Activated naive CD4-positive, alpha-beta T cell treated with anti-CD3 and anti-CD28 coated beads, Interleukin-2, amount 50 U/mL, for 24 hours (primary cell): ENCODE data around the gene ANKRD65.
A peak's percentile ranks its signal among the peaks of the same experiment; 100 is the strongest.
"Not testable (repeated sequence)": the region's sequence is repeated elsewhere in the genome, so short reads cannot be mapped to it uniquely, and the experiment has no call there.

Source experiments
- H3K27ac Mint-ChIP-seq: one replicate; pipeline ENCODE4 v1.8.0; 2021; ENCODE audit warnings: mild to moderate bottlenecking, mixed read lengths
- H3K27me3 Mint-ChIP-seq: one replicate; pipeline ENCODE4 v1.8.0; 2021; ENCODE audit warnings: mixed read lengths
- H3K36me3 Mint-ChIP-seq: one replicate; pipeline ENCODE4 v1.8.0; 2021; ENCODE audit warnings: mixed read lengths
- H3K4me1 Mint-ChIP-seq: one replicate; pipeline ENCODE4 v1.8.0; 2021; ENCODE audit warnings: mixed read lengths
- H3K4me3 Mint-ChIP-seq: one replicate; pipeline ENCODE4 v1.8.0; 2021; ENCODE audit warnings: mild to moderate bottlenecking, mixed read lengths
- H3K9me3 Mint-ChIP-seq: one replicate; pipeline ENCODE4 v1.8.0; 2021; ENCODE audit warnings: mixed read lengths

ANKRD65 gene

DNA sequence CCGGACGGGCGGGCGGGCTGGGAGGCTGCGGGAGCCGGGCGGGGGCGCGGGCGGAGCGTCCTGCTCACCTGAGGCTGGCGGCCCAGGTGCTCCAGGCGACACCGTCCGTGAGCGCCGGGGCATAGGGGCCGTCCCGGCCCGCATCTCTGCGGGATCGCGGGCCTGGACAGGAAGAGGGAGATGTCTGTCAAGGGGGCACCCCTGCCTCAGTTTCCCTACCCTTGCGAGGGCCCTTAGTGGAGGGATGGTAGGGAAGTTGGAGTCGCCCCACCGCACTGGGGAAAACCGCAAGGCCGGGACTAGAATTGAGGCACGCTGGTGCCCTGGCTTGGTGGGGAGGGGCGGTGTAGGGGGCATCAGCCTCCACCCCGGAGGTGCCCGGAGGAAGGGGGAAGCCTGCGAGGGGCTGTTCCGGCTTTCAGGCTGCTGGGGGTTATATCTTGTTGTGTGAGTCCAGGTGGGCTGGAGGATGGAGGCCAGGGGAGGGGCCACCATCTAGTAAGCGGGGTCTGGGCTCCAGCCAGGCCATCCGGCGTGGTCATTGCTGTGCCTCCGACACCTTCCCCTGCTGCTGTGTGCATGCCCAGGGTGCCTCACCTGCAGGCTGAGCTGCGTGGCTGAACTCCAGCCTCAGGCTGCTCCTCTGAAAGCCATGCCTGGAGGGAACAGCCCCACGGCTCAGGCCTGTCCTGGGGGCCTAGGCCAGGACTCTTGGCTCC lies 15.0 kb upstream of the ANKRD65 start:
- Mint-ChIP-seq H3K4me3 (peak overlapping the region; percentile 47), H3K36me3 (no peaks in the 10 kb centered on the region), H3K27me3 (peaks cover 10% of the 10 kb centered on the region), H3K27ac (no peak overlapping the region), H3K4me1 (peaks cover 7% of the 10 kb centered on the region), H3K9me3 (no peaks in the 10 kb centered on the region)

DNA sequence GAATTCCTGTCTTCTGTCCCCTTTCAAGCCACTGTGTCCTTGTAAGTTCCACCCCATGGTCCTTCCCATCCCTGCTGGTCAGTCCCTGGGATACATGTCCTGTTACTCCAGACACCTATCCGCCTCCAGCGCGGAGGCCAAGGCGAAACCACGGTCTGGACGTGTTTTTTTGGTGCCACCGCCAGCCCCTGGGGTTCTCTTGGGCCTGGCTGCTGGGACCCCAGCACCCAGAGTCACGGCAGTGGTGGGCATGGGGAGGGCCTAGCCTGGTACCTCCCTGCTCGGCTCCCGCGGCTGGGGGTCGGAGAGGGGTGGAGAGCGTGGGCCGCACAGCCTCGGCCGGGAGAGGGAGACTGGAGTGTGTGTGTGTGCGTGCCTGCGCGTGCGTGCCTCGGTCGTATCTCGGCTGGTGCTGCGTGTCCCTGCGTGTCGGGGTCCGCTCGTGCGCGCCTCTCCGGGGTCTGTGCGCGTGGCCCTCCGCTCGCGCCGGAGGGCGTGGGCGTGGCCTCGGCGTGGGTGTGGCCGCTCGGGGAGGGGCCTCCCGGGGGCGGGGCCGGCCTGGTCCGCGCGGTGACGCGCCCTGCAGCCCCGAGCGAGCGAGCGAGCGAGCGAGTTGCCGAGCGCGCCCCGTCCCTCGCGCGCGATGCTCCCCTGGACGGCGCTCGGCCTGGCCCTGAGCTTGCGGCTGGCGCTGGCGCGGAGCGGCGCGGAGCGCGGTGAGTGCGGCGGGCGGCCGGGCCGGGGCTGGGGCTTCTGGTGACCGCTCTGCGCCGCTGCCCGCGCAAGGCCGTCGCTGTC lies 14.2 kb upstream of the ANKRD65 start, which contains the start of gene VWA1:
Gene VWA1, plus strand, starts transcription at position 585 of the 798 bp plus-strand sequence. Its CDS starts 59 bp downstream, at position 644.
- peak within 1 kb of the TSS; percentile 49 for H3K4me3 Mint-ChIP-seq
- H3K27ac Mint-ChIP-seq = no peak within 1 kb of the TSS
- no peaks in the 10 kb centered on the region for H3K9me3 Mint-ChIP-seq
- no peaks in the 10 kb centered on the region for H3K36me3 Mint-ChIP-seq
- peaks cover 7% of the 10 kb centered on the region for H3K27me3 Mint-ChIP-seq
- peaks cover 7% of the 10 kb centered on the region for H3K4me1 Mint-ChIP-seq

DNA sequence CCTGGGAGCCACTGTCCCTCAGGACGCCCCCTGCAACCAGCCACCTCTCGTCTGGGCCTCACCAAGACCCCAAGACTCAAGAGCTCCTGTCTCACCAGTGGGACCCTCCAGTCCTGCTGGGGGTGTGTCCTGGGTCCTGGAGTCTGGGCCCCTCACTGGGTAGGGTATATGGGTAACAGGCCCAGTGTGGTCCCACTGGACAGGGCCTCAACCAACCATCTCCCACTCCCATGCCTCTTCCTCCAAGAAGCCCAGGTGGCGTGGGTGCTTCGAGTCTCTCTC lies 13.7 kb upstream of the ANKRD65 start:
- peaks cover 10% of the 10 kb centered on the region for H3K27me3 Mint-ChIP-seq
- H3K4me3 Mint-ChIP-seq = peak overlapping the region; percentile 49
- H3K4me1 Mint-ChIP-seq = peaks cover 7% of the 10 kb centered on the region

DNA sequence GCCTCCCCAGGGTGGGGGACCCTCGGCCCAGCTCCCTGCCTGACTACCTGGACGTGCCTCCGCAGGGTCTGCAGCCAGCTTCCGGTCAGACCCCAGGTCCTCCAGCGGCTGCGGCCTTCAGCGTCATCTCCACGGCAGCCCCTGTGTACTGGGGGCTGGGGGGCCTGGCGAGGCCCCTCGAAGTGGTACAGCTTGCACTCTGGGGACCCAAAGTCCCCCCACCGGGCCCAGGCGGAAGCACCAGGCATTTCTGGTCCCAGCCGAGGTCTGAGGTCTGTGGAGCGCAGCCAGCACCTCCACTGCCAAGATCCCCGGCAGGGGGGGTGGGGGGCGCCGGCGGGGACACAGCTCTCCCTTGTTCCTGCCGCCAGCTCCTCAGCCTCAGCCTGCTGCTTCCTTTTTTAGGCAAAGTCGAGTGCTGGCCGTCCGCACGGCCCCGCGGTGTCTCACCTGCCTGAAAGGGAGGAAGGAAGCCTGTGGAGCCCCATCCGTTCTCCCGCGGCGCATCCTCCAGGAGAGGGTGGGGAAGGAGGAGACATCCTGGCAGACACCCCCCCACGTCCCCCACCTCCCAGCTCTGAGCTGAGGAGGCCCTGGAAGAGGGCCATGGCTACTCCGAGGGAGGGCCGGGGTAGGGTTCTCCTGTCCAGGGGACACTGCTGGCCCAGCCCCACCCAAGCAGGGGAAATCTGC lies 13.2 kb upstream of the ANKRD65 start:
- Mint-ChIP-seq H3K27ac (no peak overlapping the region), H3K9me3 (no peaks in the 10 kb centered on the region), H3K36me3 (no peaks in the 10 kb centered on the region), H3K27me3 (peaks cover 13% of the 10 kb centered on the region), H3K4me1 (peaks cover 7% of the 10 kb centered on the region), H3K4me3 (peak overlapping the region; percentile 36)

More for the DNA sequence above, 13.7 kb upstream of the ANKRD65 start:
- Mint-ChIP-seq H3K36me3 (no peaks in the 10 kb centered on the region), H3K27ac (no peak overlapping the region), H3K9me3 (no peaks in the 10 kb centered on the region)

DNA sequence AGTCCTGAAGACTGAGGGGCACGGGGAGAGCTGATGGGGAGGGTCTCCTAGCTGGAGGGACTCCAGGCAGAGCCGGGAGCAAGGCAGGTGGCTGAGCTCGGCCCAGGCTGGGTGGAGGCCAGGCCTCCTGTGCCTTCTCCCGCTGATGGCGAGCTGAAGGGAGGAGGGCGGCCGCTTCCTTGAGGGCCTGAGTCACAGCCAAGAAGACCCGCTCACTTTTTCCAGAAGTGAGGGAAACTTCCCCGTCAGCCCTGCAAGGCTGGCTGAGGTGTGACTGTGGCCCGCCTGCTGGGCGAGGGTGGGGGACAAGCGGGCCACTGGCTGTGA lies 12.7 kb upstream of the ANKRD65 start:
- Mint-ChIP-seq H3K36me3 (no peaks in the 10 kb centered on the region), H3K4me1 (peaks cover 7% of the 10 kb centered on the region), H3K9me3 (no peaks in the 10 kb centered on the region), H3K4me3 (peak overlapping the region; percentile 36), H3K27ac (no peak overlapping the region), H3K27me3 (peaks cover 13% of the 10 kb centered on the region)

DNA sequence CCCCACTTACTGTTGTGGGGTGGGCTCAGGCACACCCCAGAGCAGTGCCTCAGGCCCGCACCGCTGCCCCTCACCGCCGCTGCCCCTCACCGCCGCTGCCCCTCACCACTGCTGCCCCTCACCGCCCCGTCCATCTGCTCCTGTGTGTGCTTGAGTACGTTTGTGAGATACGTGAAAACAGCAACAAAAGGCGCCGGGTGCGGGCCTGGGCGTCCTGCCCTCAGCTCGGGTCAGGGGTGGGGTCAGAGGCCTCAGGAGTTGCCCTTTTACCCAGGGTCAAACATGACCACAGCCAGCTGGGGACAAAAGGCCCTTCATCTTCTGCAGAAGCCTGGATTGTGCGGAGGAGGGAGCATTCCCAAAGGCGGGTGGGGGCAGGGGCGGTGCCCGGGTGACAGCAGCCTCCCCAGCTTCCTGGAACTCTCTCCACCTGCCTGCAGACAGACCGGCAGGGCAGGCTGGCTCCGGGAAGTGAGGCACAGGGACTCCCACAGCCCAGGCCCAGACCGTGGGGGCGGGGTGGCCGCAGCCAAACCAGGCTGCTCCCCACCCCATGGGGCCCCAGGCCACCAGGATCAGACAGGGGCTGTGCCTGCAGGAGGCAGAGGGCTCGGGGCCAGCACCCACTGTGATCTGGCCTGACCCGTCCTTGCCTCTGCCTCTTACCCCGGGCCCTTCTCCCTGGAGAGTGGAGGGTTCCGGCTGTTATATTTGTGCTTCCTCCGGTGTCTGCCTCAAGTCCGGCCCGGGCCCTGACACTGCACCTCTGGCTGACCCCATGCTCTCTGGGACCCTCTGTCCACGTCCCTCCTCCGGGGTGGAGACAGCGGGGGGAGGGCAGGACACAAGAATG lies 12.1 kb upstream of the ANKRD65 start:
- no peaks in the 10 kb centered on the region for H3K9me3 Mint-ChIP-seq
- H3K4me3 Mint-ChIP-seq = peak overlapping the region; percentile 36
- H3K27me3 Mint-ChIP-seq = peaks cover 17% of the 10 kb centered on the region
- H3K4me1 Mint-ChIP-seq = peaks cover 11% of the 10 kb centered on the region
- H3K27ac Mint-ChIP-seq = no peak overlapping the region
- H3K36me3 Mint-ChIP-seq = no peaks in the 10 kb centered on the region

DNA sequence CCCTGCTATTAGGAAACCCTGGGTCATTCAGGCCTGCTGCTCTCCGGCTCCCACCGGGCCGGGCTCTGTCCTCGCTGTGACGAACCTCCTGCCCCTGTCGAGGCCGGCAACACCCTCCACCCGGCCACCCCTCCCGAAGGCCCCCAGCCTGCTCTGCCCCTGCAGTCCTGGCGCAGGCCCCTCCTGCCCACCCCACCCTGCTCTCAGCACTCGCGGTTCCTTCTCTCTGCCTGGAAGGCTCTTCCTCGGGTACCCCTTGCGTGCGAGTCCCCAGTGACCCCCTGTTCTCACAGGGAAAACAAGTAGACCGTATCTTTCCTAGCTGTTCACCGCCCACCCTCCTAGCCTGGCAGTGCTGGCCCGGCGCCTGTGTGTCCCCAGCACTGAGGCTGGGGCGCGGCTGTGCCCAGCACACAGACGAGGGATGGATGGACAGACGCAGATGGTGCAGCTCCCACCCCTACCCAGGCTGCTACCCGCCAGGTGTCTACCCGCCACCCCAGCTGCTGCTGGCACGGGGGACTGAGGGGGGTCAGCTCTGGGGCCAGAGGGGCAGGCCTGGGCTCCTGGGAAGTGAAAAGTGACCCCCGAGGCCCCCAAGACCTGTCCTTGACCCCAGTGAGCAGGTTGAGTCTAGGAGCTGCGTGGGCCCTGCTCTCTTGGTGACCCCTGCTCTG lies 11.3 kb upstream of the ANKRD65 start:
- H3K27me3 Mint-ChIP-seq = peaks cover 17% of the 10 kb centered on the region
- H3K36me3 Mint-ChIP-seq = no peaks in the 10 kb centered on the region
- H3K4me3 Mint-ChIP-seq = no peak overlapping the region

DNA sequence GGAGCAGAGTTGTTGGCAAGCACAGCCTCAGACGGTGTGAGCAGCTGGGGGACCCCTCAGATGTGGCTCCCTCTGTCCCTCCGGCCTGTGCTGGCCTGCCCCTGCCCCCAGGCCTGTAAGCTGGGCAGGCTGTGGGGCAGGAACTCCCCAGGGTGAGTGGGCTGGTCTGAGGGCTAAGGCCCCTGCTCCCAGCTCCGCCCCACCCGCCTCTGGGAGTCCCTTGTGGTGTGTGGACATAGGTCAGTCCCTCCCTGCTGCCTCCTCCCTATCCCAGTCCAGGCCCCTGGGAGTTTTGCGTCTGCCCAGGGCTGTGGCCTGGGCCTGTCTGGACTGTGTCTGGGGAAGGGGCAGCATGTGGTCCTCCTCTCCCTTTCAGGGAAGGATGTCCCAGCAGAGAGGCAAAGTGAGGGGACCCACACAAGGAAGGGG lies 10.8 kb upstream of the ANKRD65 start:
- H3K4me3 Mint-ChIP-seq = no peak overlapping the region
- H3K36me3 Mint-ChIP-seq = no peaks in the 10 kb centered on the region
- peaks cover 17% of the 10 kb centered on the region for H3K27me3 Mint-ChIP-seq
- H3K9me3 Mint-ChIP-seq = no peaks in the 10 kb centered on the region
- H3K27ac Mint-ChIP-seq = no peak overlapping the region
- H3K4me1 Mint-ChIP-seq = peaks cover 11% of the 10 kb centered on the region

More for the DNA sequence above, 11.3 kb upstream of the ANKRD65 start:
- Mint-ChIP-seq H3K4me1 (peaks cover 11% of the 10 kb centered on the region), H3K9me3 (no peaks in the 10 kb centered on the region), H3K27ac (no peak overlapping the region)

DNA sequence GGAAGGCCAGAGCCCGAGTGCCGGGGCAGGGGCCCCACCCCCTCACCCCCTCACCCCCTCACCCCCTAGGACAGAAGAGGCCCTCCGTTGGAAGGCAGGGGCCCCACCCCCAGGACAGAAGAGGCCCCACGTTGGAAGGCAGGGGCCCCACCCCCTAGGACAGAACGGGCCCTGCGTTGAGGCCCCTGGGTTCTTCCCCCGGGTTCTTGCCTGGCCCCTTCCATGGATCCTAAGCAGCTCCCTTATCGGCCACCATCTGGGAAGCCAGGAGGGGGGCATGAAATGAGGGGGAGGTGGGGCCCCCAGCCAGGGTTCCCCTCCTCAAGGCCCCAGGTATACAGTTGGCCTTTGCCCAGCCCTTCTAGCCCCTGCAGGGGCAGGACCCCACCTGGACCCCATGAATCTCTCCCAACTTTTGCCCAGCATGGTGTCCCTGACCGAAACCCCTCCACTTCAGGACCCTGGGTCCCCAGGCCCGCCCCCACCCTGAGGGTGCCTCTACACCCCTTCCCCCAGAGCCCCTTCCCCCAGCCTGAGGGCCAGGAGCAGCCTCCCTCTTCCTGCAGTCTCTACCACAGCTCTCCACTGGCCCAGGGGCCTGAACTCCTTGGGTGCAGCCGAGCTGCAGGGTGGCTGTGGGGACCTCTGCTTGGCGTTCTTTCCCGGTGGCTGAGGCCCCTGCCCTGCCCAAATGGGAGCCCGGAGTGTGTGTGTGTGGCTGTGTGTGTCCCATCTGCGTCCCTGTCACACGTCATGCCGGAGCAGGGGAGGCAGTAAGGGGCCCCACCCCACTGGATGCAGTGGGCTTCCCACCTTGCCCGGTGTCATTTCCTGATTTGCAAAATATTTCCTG lies 10.1 kb upstream of the ANKRD65 start:
- Mint-ChIP-seq H3K9me3 (no peaks in the 10 kb centered on the region), H3K36me3 (no peaks in the 10 kb centered on the region), H3K27ac (no peak overlapping the region), H3K4me3 (no peak overlapping the region), H3K27me3 (peaks cover 14% of the 10 kb centered on the region), H3K4me1 (peaks cover 11% of the 10 kb centered on the region)

DNA sequence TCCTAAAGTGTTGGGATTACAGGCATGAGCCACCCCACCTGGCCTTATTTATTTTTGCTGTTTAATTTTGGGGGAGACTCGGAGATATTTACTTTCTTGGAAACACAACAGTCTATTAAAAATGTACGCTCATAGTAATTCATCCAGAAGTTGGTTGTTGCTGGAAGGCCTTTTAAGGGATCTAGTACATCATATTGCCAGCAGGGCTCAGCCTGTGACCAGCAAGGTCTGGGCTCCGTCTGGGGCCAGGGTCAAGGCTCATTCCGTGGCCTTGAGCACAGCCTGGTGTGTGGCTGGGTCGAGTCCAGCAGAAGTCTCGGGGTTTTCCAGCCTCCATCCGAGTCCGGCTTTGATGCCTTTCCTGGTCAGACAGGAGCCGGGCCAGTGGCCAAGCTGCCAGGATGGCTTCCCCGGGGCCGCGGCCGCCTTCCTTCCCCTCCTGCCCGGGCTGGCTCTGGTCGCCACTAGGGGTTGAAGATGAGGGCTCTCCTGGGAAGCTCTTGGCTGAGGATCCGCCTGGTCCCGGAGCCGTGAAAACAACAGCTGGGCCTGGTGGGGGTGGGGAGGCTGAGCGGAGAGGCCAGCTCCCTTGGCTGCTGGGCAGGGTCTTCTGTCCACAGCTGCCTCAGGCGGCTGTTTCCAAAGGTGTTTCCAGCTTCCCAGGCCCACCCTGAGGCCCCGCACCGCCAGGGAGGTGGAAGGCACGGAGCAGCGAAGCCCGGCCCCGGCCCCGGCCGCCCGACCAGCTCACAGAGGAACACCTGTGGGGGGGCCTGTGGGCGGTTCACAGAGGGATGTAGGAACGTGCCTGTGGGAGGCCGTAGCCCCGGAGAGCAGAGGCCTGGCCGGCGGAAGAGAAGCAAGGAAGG lies 9.3 kb upstream of the ANKRD65 start:
- no peak overlapping the region for H3K27ac Mint-ChIP-seq
- peaks cover 13% of the 10 kb centered on the region for H3K27me3 Mint-ChIP-seq
- no peak overlapping the region for H3K4me3 Mint-ChIP-seq
- H3K9me3 Mint-ChIP-seq = no peaks in the 10 kb centered on the region
- H3K36me3 Mint-ChIP-seq = no peaks in the 10 kb centered on the region
- H3K4me1 Mint-ChIP-seq = peaks cover 11% of the 10 kb centered on the region

DNA sequence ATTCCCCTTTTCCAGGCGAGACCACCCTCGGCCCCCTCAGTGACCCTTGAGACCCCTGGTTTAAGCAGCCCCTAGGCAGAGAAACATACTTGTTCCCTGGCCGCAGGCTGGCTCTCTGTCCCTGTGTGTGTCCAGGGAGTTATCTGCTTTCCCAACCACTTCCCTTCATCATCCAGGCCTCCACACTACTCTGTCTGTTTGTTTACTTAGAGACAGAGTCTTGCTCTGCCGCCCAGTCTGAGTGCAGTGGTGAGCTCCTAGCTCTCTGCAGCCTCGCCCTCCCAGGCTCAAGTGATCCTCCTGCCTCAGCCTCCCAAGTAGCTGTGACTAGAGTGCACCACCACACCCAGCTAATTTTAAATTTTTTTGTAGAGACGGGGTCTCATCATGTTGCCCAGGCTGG lies 8.6 kb upstream of the ANKRD65 start:
- Mint-ChIP-seq H3K4me1 (peaks cover 8% of the 10 kb centered on the region), H3K27me3 (peaks cover 9% of the 10 kb centered on the region), H3K9me3 (no peaks in the 10 kb centered on the region), H3K4me3 (no peak overlapping the region), H3K36me3 (no peaks in the 10 kb centered on the region), H3K27ac (peak overlapping the region; percentile 17)

DNA sequence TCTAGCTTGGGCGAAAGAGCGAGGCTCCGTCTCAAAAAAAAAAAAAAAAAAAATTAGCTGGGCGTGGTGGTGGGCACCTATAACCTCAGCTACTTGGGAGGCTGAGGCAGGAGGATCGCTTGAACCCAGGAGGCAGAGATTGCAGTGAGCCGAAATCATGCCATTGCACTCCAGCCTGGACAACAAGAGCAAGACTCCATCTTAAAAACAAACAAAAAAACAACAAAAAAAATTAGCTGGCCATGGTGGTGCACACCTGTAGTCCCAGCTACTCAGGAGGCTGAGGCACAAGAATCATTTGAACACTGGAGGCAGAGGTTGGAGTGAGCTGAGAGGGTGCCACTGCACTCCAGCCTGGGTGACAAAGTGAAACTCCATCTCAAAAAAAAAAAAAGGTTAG lies 7.9 kb upstream of the ANKRD65 start:
- H3K27ac Mint-ChIP-seq, H3K4me1 Mint-ChIP-seq, H3K27me3 Mint-ChIP-seq, H3K9me3 Mint-ChIP-seq, H3K4me3 Mint-ChIP-seq, H3K36me3 Mint-ChIP-seq: not testable (repeated sequence)

DNA sequence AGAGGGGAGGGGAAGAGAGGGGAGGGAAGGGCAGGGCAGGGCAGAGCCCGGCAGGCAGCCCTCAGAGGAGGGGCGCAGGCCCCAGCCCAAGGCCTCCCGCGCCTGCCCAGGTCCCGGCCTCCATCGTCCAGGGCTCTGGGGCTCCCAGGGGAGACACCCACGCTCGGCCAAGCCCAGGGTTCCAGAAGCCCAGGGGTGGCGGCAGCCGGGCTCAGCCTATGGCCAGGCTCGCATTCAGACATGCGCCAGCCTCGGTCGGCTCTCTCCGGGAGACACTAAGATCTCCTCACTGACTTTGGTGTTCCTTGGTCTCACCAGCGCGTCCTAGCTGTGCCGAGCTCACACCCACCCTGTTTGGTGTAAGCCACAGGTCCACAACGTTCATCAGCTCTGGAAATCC lies 7.1 kb upstream of the ANKRD65 start:
- Mint-ChIP-seq H3K27me3 (peaks cover 9% of the 10 kb centered on the region), H3K27ac (no peak overlapping the region), H3K9me3 (no peaks in the 10 kb centered on the region), H3K4me1 (peaks cover 4% of the 10 kb centered on the region), H3K36me3 (no peaks in the 10 kb centered on the region), H3K4me3 (peak overlapping the region; percentile 49)
